ENCODE data around the gene AP5M1.
"Not testable (repeated sequence)": the region's sequence is repeated elsewhere in the genome, so short reads cannot be mapped to it uniquely, and the experiment has no call there.

The AP5M1 gene, protein sequence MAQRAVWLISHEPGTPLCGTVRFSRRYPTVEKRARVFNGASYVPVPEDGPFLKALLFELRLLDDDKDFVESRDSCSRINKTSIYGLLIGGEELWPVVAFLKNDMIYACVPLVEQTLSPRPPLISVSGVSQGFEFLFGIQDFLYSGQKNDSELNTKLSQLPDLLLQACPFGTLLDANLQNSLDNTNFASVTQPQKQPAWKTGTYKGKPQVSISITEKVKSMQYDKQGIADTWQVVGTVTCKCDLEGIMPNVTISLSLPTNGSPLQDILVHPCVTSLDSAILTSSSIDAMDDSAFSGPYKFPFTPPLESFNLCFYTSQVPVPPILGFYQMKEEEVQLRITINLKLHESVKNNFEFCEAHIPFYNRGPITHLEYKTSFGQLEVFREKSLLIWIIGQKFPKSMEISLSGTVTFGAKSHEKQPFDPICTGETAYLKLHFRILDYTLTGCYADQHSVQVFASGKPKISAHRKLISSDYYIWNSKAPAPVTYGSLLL

GRCh38 chr14:57268161-57269069, at the start of gene AP5M1, which contains the start of gene EXOC5:
AP5M1 (plus strand) TSS chr14:57268971; CDS start chr14:57269315, 344 bp downstream.
EXOC5 (minus strand) TSS chr14:57268905; CDS start chr14:57268648, 257 bp downstream.
- DNase-seq, result peak; percentile 96

DNA sequence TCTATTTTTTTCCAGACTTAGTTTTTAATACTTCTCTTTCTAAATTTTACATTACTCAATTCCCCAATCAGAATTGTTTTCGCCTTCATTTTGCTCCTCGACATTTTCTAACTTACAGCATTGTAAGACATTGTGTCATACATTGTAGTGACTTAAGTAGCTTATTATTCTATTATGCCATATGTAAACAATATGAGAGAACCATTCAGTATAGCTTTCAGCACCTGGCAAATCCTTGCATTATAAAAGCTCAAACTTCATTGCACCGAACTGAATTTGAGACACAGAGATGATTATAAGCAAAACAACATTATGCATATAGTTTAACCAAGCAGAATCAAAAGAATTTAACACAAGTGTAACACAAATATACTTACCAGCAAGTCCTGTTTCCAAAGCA, 46.8 kb upstream of the AP5M1 start:
- DNase-seq, result no peak

GRCh38 chr14:57227083-57227482, 41.7 kb upstream of the AP5M1 start:
- no peak for DNase-seq

- not testable (repeated sequence) for DNase-seq
These were observed 40.5 kb upstream of the AP5M1 start for GRCh38 chr14:57228320-57228719.

DNA sequence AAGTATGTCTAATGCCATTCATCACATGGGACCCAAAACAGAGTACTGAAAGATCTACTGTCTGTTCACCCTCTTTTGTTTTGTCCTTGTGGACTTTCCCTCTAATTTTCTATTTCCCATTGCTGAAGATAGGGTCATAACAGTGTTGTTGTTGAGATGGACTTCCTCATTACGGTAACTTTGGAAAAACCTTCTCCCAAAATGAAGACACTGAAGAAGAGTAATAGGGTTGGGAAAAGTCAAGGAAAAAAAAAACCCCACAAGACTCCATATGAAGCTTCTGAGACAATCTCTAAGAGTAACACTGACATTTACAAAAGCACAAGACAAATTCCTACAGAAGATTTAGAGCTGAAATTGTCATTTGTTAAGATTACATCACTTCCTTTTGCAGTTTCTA, 36.8 kb upstream of the AP5M1 start:
- no peak for DNase-seq

DNA sequence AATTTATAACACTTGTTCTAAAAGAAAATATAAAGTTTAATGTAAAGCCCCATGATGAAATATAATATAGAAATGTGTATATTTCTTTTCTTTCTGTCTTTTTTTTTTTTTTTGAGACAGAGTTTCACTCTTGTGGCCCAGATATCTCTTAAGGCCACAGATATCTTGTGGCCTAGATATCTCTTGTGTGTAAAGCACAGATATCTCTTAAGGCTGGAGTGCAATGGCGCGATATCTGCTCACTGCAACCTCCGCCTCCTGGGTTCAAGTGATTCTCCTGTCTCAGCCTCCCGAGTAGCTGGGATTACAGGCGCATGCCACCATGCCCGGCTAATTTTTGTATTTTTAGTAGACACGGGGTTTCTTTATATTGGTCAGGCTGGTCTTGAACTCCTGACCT, 28.7 kb upstream of the AP5M1 start:
- DNase-seq, result not testable (repeated sequence)

- no peak for DNase-seq
These were observed 25.5 kb upstream of the AP5M1 start for GRCh38 chr14:57243320-57243719.

DNA sequence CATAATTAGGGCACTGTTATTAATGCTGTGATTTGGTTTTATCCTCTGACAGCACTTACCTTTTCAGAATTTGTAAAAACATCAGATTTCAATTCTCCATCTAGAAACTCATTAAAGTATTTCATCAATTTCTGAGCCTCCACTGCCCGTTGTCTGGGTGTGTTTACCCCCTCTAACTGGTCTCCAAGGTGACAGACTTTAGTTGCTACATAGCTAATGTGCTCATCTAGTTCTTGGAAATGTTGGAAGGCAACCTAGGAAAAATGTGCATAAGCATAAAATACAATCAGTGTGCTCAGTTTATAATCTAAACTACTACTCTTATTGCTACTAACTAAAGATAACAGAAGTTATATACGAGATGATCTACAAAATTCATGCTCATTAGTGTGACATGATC, 24.7 kb upstream of the AP5M1 start:
- no peak for DNase-seq

- no peak for DNase-seq
These were observed 22.8 kb upstream of the AP5M1 start for GRCh38 chr14:57245941-57246340.

DNA sequence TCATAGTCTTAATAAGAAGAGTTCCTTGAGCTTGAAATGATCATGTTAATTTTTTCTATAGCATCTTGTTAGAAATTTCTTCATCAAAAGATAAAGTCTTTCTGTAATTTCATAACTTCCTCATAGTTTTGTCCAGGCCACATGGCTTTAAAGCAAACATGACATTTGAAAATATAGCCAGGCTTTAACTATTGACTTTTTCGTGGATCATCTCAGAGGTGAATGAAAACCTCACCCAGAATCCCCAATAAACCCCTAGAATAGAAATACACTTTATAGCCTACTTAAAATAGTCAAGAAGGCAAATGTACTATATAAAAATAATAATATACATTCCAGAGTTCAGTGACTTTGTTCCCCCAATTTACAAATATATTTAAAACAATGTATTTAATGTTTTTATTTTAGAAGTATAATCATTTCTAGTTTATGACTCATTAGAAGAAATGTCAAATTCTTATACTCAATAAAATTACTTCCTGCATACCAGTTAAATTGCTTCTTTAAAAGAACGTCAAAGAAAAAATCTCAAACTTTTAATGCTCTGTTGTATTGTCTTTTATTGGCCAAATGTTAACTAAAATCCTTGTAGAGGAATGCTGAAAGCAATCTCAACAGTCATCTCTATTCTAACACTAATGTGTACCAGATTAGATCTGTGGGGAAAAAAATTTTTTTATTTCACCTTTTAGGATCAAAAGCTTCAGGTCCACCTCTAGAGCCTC, 21.7 kb upstream of the AP5M1 start:
- DNase-seq, result no peak

- DNase-seq, result no peak
These were observed 13.9 kb upstream of the AP5M1 start for GRCh38 chr14:57254884-57255283.

DNA sequence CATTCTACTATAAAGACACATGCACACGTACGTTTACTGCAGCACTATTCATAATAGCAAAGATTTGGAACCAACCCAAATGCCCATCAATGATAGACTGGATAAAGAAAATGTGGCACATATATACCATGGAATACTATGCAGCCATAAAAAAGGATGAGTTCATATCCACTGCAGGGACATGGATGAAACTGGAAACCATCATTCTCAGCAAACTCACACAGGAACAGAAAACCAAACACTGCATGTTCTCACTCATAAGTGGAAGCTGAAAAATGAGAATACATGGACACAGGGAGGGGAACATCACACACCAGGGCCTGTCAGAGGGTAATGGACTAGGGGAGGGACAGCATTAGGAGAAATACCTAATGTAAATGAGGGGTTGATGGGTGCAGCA, 10.6 kb upstream of the AP5M1 start:
- not testable (repeated sequence) for DNase-seq

GRCh38 chr14:57259672-57260071, 9.1 kb upstream of the AP5M1 start:
- no peak for DNase-seq

DNA sequence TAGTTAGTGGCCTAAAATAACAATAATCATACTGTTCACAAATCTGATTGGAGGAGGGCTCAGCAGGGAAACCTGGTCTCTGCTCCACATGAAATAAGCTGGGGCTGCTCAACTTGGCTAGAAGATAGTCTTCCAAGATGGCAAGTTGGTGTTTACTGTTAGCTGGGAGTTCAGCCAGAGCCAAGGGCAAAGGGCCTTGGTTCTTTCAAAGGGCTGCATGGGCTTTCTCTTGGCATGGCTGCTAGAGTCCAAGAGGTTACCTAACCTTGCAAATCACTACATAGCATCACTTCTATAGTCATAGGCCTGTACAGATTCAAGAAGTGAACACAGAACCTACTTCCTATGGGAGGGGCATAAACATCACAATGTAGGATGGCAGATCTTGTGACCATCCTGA, 7.2 kb upstream of the AP5M1 start:
- DNase-seq, result no peak

GRCh38 chr14:57262117-57262516, 6.7 kb upstream of the AP5M1 start:
- no peak for DNase-seq

DNA sequence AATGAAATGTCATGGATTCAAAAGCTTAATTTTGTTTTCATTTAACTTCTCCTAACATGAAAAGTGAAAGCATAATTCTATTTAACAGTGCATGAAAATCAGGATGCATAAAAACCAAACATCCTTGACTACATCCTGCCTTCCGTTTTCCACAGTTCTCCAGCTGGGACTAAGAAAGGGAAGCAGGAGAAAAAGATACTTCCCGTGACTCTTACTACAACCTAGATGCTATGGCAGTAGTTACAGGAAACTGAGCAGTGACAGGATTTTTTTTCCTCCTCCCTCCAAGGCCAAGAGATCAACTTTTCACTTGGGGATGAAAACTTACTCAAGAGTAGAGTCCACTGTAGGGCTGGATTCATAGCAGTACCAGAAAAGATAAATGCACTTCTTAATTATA, 2.7 kb upstream of the AP5M1 start:
- DNase-seq, result no peak

DNA sequence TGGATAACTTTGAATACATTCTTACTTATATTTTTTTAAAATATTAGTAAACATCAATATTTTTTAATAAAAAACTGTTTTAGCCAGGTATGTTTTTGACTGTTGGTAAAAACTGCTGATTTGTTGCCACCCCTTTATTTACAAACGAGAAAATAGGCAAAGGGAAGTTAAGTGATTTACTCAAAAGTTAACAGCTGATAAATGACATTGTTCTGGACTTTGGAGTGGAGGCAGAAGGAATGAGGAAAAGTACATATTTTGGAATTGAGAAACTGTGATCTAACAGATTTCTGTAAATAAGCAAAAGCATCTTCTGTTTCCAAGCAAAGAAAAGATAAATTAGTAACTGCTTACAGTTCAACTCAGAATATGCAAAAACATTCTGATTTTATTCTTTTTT, 4.5 kb downstream of the AP5M1 start:
- no peak for DNase-seq

- no peak for DNase-seq
These were observed 5.8 kb downstream of the AP5M1 start for GRCh38 chr14:57274551-57274950.

GRCh38 chr14:57275023-57275664, 6.4 kb downstream of the AP5M1 start:
- no peak for DNase-seq

GRCh38 chr14:57277062-57277461, 8.3 kb downstream of the AP5M1 start:
- no peak for DNase-seq

- no peak for DNase-seq
These were observed 19.0 kb downstream of the AP5M1 start for GRCh38 chr14:57287745-57288144.

GRCh38 chr14:57290751-57291150, 22.0 kb downstream of the AP5M1 start:
- no peak for DNase-seq

Data from NCI-H2029 treated with DMSO at 0.1 percent for 48 hours (cell line).